ENCODE data around the gene PROKR1.

Gene PROKR1

DNA sequence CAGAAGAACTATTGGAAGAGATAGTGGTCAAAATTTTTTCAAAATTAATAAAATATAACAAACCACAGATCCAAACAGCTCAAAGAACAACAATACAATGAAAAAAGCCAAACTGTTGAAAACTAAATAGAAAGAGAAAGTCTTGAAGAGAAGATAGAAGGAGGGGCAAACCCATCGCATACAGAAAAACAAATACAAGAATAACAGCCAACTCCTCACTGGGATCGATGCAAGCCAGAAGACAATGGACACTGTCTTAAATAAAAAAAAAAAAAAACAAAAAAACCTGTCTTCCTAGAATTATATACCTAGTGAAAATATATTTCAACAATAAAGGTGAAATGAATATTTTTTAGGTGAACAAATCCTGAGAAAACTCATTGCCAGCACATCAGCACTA lies 57.2 kb downstream of the PROKR1 start:
- no peak for DNase-seq

DNA sequence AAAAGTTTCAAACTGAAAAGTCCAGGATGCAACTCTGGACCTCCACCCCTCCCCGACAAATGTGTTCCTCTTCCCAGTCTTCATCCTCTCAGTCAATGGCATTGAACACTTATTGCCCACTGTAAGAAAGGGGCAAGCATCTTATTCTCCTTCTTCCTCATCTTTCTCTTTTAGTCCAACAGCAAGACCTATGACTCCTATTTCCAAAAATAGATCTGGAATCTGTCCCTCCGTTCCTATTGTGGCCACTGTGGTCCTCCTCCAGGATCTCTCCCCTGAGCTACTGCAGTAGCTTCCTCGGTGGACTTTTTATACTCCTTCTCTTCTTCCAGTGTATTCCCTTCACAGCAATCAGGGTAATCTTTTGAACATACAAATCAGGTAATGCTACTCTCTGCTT lies 63.3 kb downstream of the PROKR1 start:
- DNase-seq = no peak

All from stimulated activated CD4-positive, alpha-beta T cell treated with anti-CD3 and anti-CD28 coated beads, Interleukin-15, amount 100 ng/mL, for 24 hours (primary cell).